Neural progenitor cell (in vitro differentiated cells): ENCODE data around the gene YDJC. TPM values are rescaled to one million over a fixed set of nuclear protein-coding genes. Genes with fewer than 3 reads are reported as not detected.

ENCODE experiments used
- DNase-seq: peaks from one replicate; pipeline ENCODE4 v3.0.0-alpha.2; 2016; ENCODE audit warnings: low spot score
- H2AFZ ChIP-seq: fragments of 200-600 bp; sonication (generic); replicated peaks from 2 replicates; pipeline ENCODE4 v1.6.1; 2016; ENCODE audit warnings: antibody characterized with exemption
- H3F3A ChIP-seq: fragments of 200-600 bp; sonication (generic); 2 replicates; pipeline ENCODE4 v1.6.1; 2016; ENCODE audit warnings: antibody characterized with exemption, low read depth
- H3K27ac ChIP-seq: fragments of 200-600 bp; sonication (generic); 2 replicates; pipeline ENCODE4 v1.5.1; 2016; ENCODE audit warnings: mild to moderate bottlenecking
- H3K27me3 ChIP-seq: fragments of 200-600 bp; sonication (generic); 2 replicates; pipeline ENCODE4 v1.6.1; 2016; ENCODE audit warnings: mild to moderate bottlenecking, moderate library complexity
- H3K36me3 ChIP-seq: fragments of 200-600 bp; sonication (generic); 2 replicates; pipeline ENCODE4 v1.5.1; 2016
- H3K4me1 ChIP-seq: fragments of 200-600 bp; sonication (generic); 2 replicates; pipeline ENCODE4 v1.6.1; 2016; ENCODE audit warnings: mixed run types
- H3K4me2 ChIP-seq: fragments of 200-600 bp; sonication (generic); 2 replicates; pipeline ENCODE4 v1.6.1; 2016
- H3K4me3 ChIP-seq: fragments of 200-600 bp; sonication (generic); 2 replicates; pipeline ENCODE4 v1.5.1; 2016
- H3K79me2 ChIP-seq: fragments of 200-600 bp; sonication (generic); 2 replicates; pipeline ENCODE4 v1.6.1; 2016; ENCODE audit warnings: low read depth
- H3K9ac ChIP-seq: fragments of 200-600 bp; sonication (generic); 2 replicates; pipeline ENCODE4 v1.6.1; 2016
- H3K9me3 ChIP-seq: fragments of 200-600 bp; sonication (generic); 2 replicates; pipeline ENCODE4 v1.5.1; 2016; ENCODE audit warnings: low read depth
- H4K20me1 ChIP-seq: fragments of 200-600 bp; sonication (generic); 2 replicates; pipeline ENCODE4 v1.6.1; 2016; ENCODE audit warnings: low read depth
- H3K27ac Mint-ChIP-seq: 3 replicates; pipeline ENCODE4 v1.8.0; 2021; ENCODE audit warnings: mixed read lengths
- H3K27me3 Mint-ChIP-seq: 2 replicates; pipeline ENCODE4 v1.8.0; 2022; ENCODE audit warnings: low read depth, mild to moderate bottlenecking, inconsistent platforms, moderate library complexity, mixed read lengths; ENCODE audit not compliant: insufficient read depth
- H3K36me3 Mint-ChIP-seq: 3 replicates; pipeline ENCODE4 v1.8.0; 2021; ENCODE audit warnings: mixed read lengths
- H3K4me1 Mint-ChIP-seq: 3 replicates; pipeline ENCODE4 v1.8.0; 2021; ENCODE audit warnings: mixed read lengths
- H3K4me3 Mint-ChIP-seq: 3 replicates; pipeline ENCODE4 v1.8.0; 2021; ENCODE audit warnings: mild to moderate bottlenecking, moderate library complexity, mixed read lengths
- H3K9me3 Mint-ChIP-seq: 3 replicates; pipeline ENCODE4 v1.8.0; 2020; ENCODE audit warnings: mixed read lengths
- EZH2 ChIP-seq: fragments of 200-600 bp; sonication (generic); IDR thresholded peaks from 2 replicates; pipeline ENCODE4 v1.6.1; 2017; ENCODE audit warnings: antibody characterized with exemption, mild to moderate bottlenecking, moderate library complexity
- EZH2phosphoT487 ChIP-seq: fragments of 200-600 bp; sonication (generic); IDR thresholded peaks from 2 replicates; pipeline ENCODE4 v1.6.1; 2017; ENCODE audit warnings: antibody characterized with exemption
- total RNA-seq: library from RNA; depleted of rRNA; stranded (reverse); fragments of >200 nt; gene quantifications from 2 replicates; pipeline ENCODE4 v1.2.3, GENCODE V29; 2015; ENCODE audit warnings: low replicate concordance
- TF ChIP-seq, protein P1 (sequence below): fragments of 200-600 bp; sonication (generic); IDR thresholded peaks from 2 replicates; pipeline ENCODE4 v1.5.1; 2017; ENCODE audit warnings: antibody characterized with exemption, mild to moderate bottlenecking

The YDJC gene
- total RNA-seq, 1 donor from 2014 or later: 4.8 TPM

DNA sequence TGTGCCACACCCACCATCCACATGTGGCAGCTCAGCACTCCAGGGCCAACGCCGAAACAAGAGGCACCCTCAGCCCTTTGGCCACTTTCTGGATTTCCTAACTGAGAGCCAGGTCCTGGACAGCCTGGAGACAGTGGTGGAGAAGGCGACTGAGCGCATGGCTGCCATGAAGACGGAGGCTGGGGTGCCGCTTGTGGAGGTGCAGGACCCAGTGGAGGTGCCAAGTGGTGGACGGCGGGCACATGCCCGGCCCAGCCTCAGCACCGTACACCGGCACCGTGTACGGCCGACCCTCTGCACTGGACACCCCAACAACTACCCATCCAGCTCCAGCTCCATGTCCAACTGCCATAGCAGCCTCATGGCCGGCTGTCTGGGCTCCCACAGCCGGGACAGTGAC, 4.3 kb upstream of the YDJC start:
- no peak overlapping the region for H3K4me3 ChIP-seq
- Mint-ChIP-seq H3K27ac (no peak overlapping the region), H3K4me3 (no peak overlapping the region), H3K4me1 (peaks cover 2% of the 10 kb centered on the region), H3K36me3 (no peaks in the 10 kb centered on the region), H3K9me3 (no peaks in the 10 kb centered on the region), H3K27me3 (peaks cover 2% of the 10 kb centered on the region)
- H3K36me3 ChIP-seq: no peaks in the 10 kb centered on the region
- peaks cover 1% of the 10 kb centered on the region for H4K20me1 ChIP-seq
- H3K27me3 ChIP-seq: no peaks in the 10 kb centered on the region
- no peak for DNase-seq
- peaks cover 5% of the 10 kb centered on the region for H3K79me2 ChIP-seq
- TF ChIP-seq, protein P1, sequence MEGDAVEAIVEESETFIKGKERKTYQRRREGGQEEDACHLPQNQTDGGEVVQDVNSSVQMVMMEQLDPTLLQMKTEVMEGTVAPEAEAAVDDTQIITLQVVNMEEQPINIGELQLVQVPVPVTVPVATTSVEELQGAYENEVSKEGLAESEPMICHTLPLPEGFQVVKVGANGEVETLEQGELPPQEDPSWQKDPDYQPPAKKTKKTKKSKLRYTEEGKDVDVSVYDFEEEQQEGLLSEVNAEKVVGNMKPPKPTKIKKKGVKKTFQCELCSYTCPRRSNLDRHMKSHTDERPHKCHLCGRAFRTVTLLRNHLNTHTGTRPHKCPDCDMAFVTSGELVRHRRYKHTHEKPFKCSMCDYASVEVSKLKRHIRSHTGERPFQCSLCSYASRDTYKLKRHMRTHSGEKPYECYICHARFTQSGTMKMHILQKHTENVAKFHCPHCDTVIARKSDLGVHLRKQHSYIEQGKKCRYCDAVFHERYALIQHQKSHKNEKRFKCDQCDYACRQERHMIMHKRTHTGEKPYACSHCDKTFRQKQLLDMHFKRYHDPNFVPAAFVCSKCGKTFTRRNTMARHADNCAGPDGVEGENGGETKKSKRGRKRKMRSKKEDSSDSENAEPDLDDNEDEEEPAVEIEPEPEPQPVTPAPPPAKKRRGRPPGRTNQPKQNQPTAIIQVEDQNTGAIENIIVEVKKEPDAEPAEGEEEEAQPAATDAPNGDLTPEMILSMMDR: no peak
- no peak for TF ChIP-seq EZH2
- no peak for TF ChIP-seq EZH2phosphoT487
- no peaks in the 10 kb centered on the region for H3F3A ChIP-seq
- no peak overlapping the region for H3K9ac ChIP-seq
- no peaks in the 10 kb centered on the region for H3K9me3 ChIP-seq
- H2AFZ ChIP-seq: no peak overlapping the region
- no peak overlapping the region for H3K4me2 ChIP-seq
- no peaks in the 10 kb centered on the region for H3K4me1 ChIP-seq
- no peak overlapping the region for H3K27ac ChIP-seq

DNA sequence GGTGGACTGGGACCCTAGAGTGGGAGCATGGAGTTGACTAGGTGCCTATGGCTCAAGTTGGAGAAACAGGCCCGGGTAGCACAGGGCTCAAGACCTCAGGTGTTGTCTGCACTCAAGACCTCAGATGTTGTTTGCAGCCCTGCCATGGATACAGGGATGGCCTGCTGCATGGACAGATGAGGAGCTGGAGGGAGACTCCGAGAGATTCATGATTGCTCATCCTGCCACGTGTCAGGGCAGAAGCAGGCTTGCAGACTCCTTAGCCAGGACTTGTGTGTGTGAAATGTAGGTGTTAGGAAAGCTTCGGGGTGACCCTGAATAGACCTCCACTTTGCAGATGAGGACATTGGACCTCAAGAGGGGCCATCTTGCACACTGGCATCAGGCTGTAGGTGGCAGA, 3.7 kb upstream of the YDJC start:
- Mint-ChIP-seq H3K27ac (no peak overlapping the region), H3K9me3 (no peaks in the 10 kb centered on the region), H3K27me3 (peaks cover 2% of the 10 kb centered on the region), H3K4me1 (peaks cover 2% of the 10 kb centered on the region), H3K4me3 (peak overlapping the region; percentile 50), H3K36me3 (no peaks in the 10 kb centered on the region)
- no peak overlapping the region for H3K4me2 ChIP-seq
- peaks cover 11% of the 10 kb centered on the region for H3K79me2 ChIP-seq
- no peak for TF ChIP-seq EZH2
- TF ChIP-seq, protein P1: no peak
- no peak for TF ChIP-seq EZH2phosphoT487
- H3K4me1 ChIP-seq: no peaks in the 10 kb centered on the region
- no peak overlapping the region for H3K4me3 ChIP-seq
- no peaks in the 10 kb centered on the region for H3K27me3 ChIP-seq
- H3F3A ChIP-seq: no peaks in the 10 kb centered on the region
- H3K9ac ChIP-seq: no peak overlapping the region
- DNase-seq: no peak
- H3K36me3 ChIP-seq: no peaks in the 10 kb centered on the region
- no peak overlapping the region for H2AFZ ChIP-seq
- H3K27ac ChIP-seq: no peak overlapping the region
- no peaks in the 10 kb centered on the region for H3K9me3 ChIP-seq
- peaks cover 6% of the 10 kb centered on the region for H4K20me1 ChIP-seq

- no peaks in the 10 kb centered on the region for H3K36me3 ChIP-seq
- Mint-ChIP-seq H3K36me3 (peaks cover 5% of the 10 kb centered on the region), H3K27me3 (peaks cover 2% of the 10 kb centered on the region), H3K4me3 (no peak overlapping the region), H3K4me1 (peaks cover 7% of the 10 kb centered on the region), H3K9me3 (peaks cover 2% of the 10 kb centered on the region), H3K27ac (no peak overlapping the region)
- peaks cover 12% of the 10 kb centered on the region for H4K20me1 ChIP-seq
- no peak overlapping the region for H3K9ac ChIP-seq
- no peak overlapping the region for H3K27ac ChIP-seq
- peaks cover 16% of the 10 kb centered on the region for H3K79me2 ChIP-seq
- no peaks in the 10 kb centered on the region for H3K9me3 ChIP-seq
- no peak for TF ChIP-seq EZH2phosphoT487
- TF ChIP-seq, protein P1: no peak
- TF ChIP-seq EZH2: no peak
- no peaks in the 10 kb centered on the region for H3K27me3 ChIP-seq
- peaks cover 3% of the 10 kb centered on the region for H3F3A ChIP-seq
- no peak overlapping the region for H3K4me2 ChIP-seq
- no peak for DNase-seq
- H3K4me1 ChIP-seq: no peaks in the 10 kb centered on the region
- H3K4me3 ChIP-seq: no peak overlapping the region
- no peak overlapping the region for H2AFZ ChIP-seq
Observed at GRCh38 chr22:21632931-21633330, 3.1 kb upstream of the YDJC start.
